Activated naive CD8-positive, alpha-beta T cell treated with anti-CD3 and anti-CD28 coated beads, Interleukin-2, amount 10 ng/mL, durations not matched to agents 7 days and 5 days (primary cell): ENCODE measurements around the gene SMC1B. TPM values are rescaled to one million over a fixed set of nuclear protein-coding genes. Genes with fewer than 3 reads are reported as not detected.
"Not testable (repeated sequence)": the region's sequence is repeated elsewhere in the genome, so short reads cannot be mapped to it uniquely, and the experiment has no call there.

Source experiments
- ATAC-seq: fragments of 150-1000 bp; cut with Tn5 transposase; one replicate; pipeline ENCODE4 v1.10.0; 2021; ENCODE audit warnings: low read depth, moderate library complexity
- POLR2A ChIA-PET: fragments of 350-600 bp; sonication (Branson Sonifier 250); formaldehyde crosslinking; loops from one replicate; lab custom pipeline; 2021; ENCODE audit warnings: antibody characterized with exemption; lab: Charles Lee
- DNase-seq: peaks from one replicate; pipeline ENCODE4 v3.0.0; 2021
- H3K27ac Mint-ChIP-seq: one replicate; pipeline ENCODE4 v1.8.0; 2022; ENCODE audit warnings: mild to moderate bottlenecking, mixed read lengths
- H3K27me3 Mint-ChIP-seq: one replicate; pipeline ENCODE4 v1.8.0; 2022; ENCODE audit warnings: mild to moderate bottlenecking, moderate library complexity, mixed read lengths
- H3K36me3 Mint-ChIP-seq: one replicate; pipeline ENCODE4 v1.8.0; 2021; ENCODE audit warnings: mild to moderate bottlenecking, mixed read lengths
- H3K4me1 Mint-ChIP-seq: one replicate; pipeline ENCODE4 v1.8.0; 2021; ENCODE audit warnings: mixed read lengths
- H3K4me3 Mint-ChIP-seq: one replicate; pipeline ENCODE4 v1.8.0; 2022; ENCODE audit warnings: mild to moderate bottlenecking, moderate library complexity, mixed read lengths
- H3K9me3 Mint-ChIP-seq: one replicate; pipeline ENCODE4 v1.8.0; 2021; ENCODE audit warnings: mixed read lengths
- total RNA-seq, 2 experiments: library from RNA; stranded (reverse); gene quantifications; one replicate each; pipeline ENCODE4 v1.2.3, GENCODE V29; 2021

SMC1B gene
- total RNA-seq, 2 experiments from 2014 or later, result 2.4 to 2.5 TPM

GRCh38 chr22:45451972-45452371 is 38.6 kb upstream of the SMC1B start:
- no peaks in the 10 kb centered on the region for H3K27me3 Mint-ChIP-seq
- ATAC-seq, result no peak
- POLR2A ChIA-PET, result no interaction called here
- no peaks in the 10 kb centered on the region for H3K4me1 Mint-ChIP-seq
- H3K36me3 Mint-ChIP-seq, result no peaks in the 10 kb centered on the region
- H3K9me3 Mint-ChIP-seq, result no peaks in the 10 kb centered on the region
- H3K4me3 Mint-ChIP-seq, result no peak overlapping the region
- DNase-seq, result no peak
- H3K27ac Mint-ChIP-seq, result no peak overlapping the region

- no peaks in the 10 kb centered on the region for H3K27me3 Mint-ChIP-seq
- H3K4me3 Mint-ChIP-seq, result no peak overlapping the region
- no peak overlapping the region for H3K27ac Mint-ChIP-seq
- POLR2A ChIA-PET, result no interaction called here
- no peaks in the 10 kb centered on the region for H3K4me1 Mint-ChIP-seq
- H3K9me3 Mint-ChIP-seq, result no peaks in the 10 kb centered on the region
- DNase-seq (no peak), ATAC-seq (no peak)
- H3K36me3 Mint-ChIP-seq, result no peaks in the 10 kb centered on the region
Observed at GRCh38 chr22:45450921-45451651, 37.7 kb upstream of the SMC1B start.

GRCh38 chr22:45450101-45450785 is 36.8 kb upstream of the SMC1B start:
- ATAC-seq (no peak), DNase-seq (no peak)
- Mint-ChIP-seq H3K4me3 (no peak overlapping the region), H3K36me3 (no peaks in the 10 kb centered on the region), H3K27me3 (no peaks in the 10 kb centered on the region), H3K9me3 (no peaks in the 10 kb centered on the region), H3K27ac (no peak overlapping the region), H3K4me1 (no peaks in the 10 kb centered on the region)
- POLR2A ChIA-PET, result no interaction called here

- H3K27me3 Mint-ChIP-seq, ATAC-seq, H3K27ac Mint-ChIP-seq, H3K4me3 Mint-ChIP-seq, POLR2A ChIA-PET, H3K36me3 Mint-ChIP-seq, DNase-seq, H3K9me3 Mint-ChIP-seq, H3K4me1 Mint-ChIP-seq: not testable (repeated sequence)
Observed at GRCh38 chr22:45449442-45449841, 36.0 kb upstream of the SMC1B start.

GRCh38 chr22:45448431-45448830 is 35.0 kb upstream of the SMC1B start:
- DNase-seq (no peak), ATAC-seq (no peak)
- H3K27ac Mint-ChIP-seq, result no peak overlapping the region
- no peak overlapping the region for H3K4me3 Mint-ChIP-seq
- no peaks in the 10 kb centered on the region for H3K9me3 Mint-ChIP-seq
- POLR2A ChIA-PET, result interaction anchor here (0.7 kb wide), 1 partner anchor 536 kb away, joined by 3 read pairs; no protein-coding TSS in a partner anchor
- H3K4me1 Mint-ChIP-seq, result no peaks in the 10 kb centered on the region
- no peaks in the 10 kb centered on the region for H3K27me3 Mint-ChIP-seq
- H3K36me3 Mint-ChIP-seq, result no peaks in the 10 kb centered on the region

- H3K9me3 Mint-ChIP-seq, H3K4me3 Mint-ChIP-seq, H3K4me1 Mint-ChIP-seq, POLR2A ChIA-PET, ATAC-seq, DNase-seq, H3K36me3 Mint-ChIP-seq, H3K27me3 Mint-ChIP-seq, H3K27ac Mint-ChIP-seq: not testable (repeated sequence)
Observed at GRCh38 chr22:45447596-45447995, 34.2 kb upstream of the SMC1B start.

- H3K27ac Mint-ChIP-seq, result no peak overlapping the region
- ATAC-seq, result no peak
- POLR2A ChIA-PET, result no interaction called here
- H3K4me3 Mint-ChIP-seq, result no peak overlapping the region
- H3K9me3 Mint-ChIP-seq, result no peaks in the 10 kb centered on the region
- no peak for DNase-seq
- H3K36me3 Mint-ChIP-seq, result no peaks in the 10 kb centered on the region
- H3K4me1 Mint-ChIP-seq, result peaks cover 1% of the 10 kb centered on the region
- H3K27me3 Mint-ChIP-seq, result peaks cover 6% of the 10 kb centered on the region
Observed at GRCh38 chr22:45446216-45446615, 32.8 kb upstream of the SMC1B start.

- H3K27me3 Mint-ChIP-seq, result peaks cover 6% of the 10 kb centered on the region
- H3K36me3 Mint-ChIP-seq, result no peaks in the 10 kb centered on the region
- DNase-seq, result no peak
- no peak overlapping the region for H3K4me3 Mint-ChIP-seq
- no peak for ATAC-seq
- POLR2A ChIA-PET, result no interaction called here
- no peaks in the 10 kb centered on the region for H3K9me3 Mint-ChIP-seq
- peaks cover 9% of the 10 kb centered on the region for H3K4me1 Mint-ChIP-seq
- H3K27ac Mint-ChIP-seq, result no peak overlapping the region
Observed at GRCh38 chr22:45445031-45445710, 31.8 kb upstream of the SMC1B start.

GRCh38 chr22:45444168-45444567 is 30.8 kb upstream of the SMC1B start:
- Mint-ChIP-seq H3K9me3 (no peaks in the 10 kb centered on the region), H3K27me3 (peaks cover 10% of the 10 kb centered on the region), H3K4me3 (no peak overlapping the region), H3K4me1 (peaks cover 9% of the 10 kb centered on the region), H3K36me3 (no peaks in the 10 kb centered on the region), H3K27ac (no peak overlapping the region)
- POLR2A ChIA-PET, result no interaction called here
- DNase-seq, result no peak
- ATAC-seq, result no peak

- H3K27ac Mint-ChIP-seq, result no peak overlapping the region
- no peaks in the 10 kb centered on the region for H3K36me3 Mint-ChIP-seq
- peaks cover 10% of the 10 kb centered on the region for H3K27me3 Mint-ChIP-seq
- peaks cover 9% of the 10 kb centered on the region for H3K4me1 Mint-ChIP-seq
- POLR2A ChIA-PET, result no interaction called here
- no peak for ATAC-seq
- DNase-seq, result no peak
- no peaks in the 10 kb centered on the region for H3K9me3 Mint-ChIP-seq
- H3K4me3 Mint-ChIP-seq, result no peak overlapping the region
Observed at GRCh38 chr22:45442116-45442515, 28.7 kb upstream of the SMC1B start.

GRCh38 chr22:45441138-45441537 is 27.7 kb upstream of the SMC1B start:
- peak overlapping the region; percentile 50 for H3K4me3 Mint-ChIP-seq
- peak; percentile 88 for ATAC-seq
- DNase-seq, result no peak
- H3K36me3 Mint-ChIP-seq, result no peaks in the 10 kb centered on the region
- H3K9me3 Mint-ChIP-seq, result no peaks in the 10 kb centered on the region
- POLR2A ChIA-PET, result no interaction called here
- H3K27ac Mint-ChIP-seq, result no peak overlapping the region
- H3K4me1 Mint-ChIP-seq, result peaks cover 9% of the 10 kb centered on the region
- peaks cover 10% of the 10 kb centered on the region for H3K27me3 Mint-ChIP-seq

GRCh38 chr22:45440688-45441087 is 27.3 kb upstream of the SMC1B start:
- H3K36me3 Mint-ChIP-seq, H3K27ac Mint-ChIP-seq, POLR2A ChIA-PET, H3K27me3 Mint-ChIP-seq, DNase-seq, H3K9me3 Mint-ChIP-seq, ATAC-seq: not testable (repeated sequence)
- Mint-ChIP-seq H3K4me3 (peak overlapping the region; percentile 50), H3K4me1 (peaks cover 11% of the 10 kb centered on the region)

- H3K9me3 Mint-ChIP-seq, result no peaks in the 10 kb centered on the region
- DNase-seq (no peak), ATAC-seq (no peak)
- H3K36me3 Mint-ChIP-seq, result peaks cover 2% of the 10 kb centered on the region
- peaks cover 16% of the 10 kb centered on the region for H3K4me1 Mint-ChIP-seq
- H3K27me3 Mint-ChIP-seq, result peaks cover 10% of the 10 kb centered on the region
- POLR2A ChIA-PET, result no interaction called here
- no peak overlapping the region for H3K4me3 Mint-ChIP-seq
- no peak overlapping the region for H3K27ac Mint-ChIP-seq
Observed at GRCh38 chr22:45438336-45438735, 24.9 kb upstream of the SMC1B start.
